Upper lobe of right lung (tissue), 1 donor: ENCODE results near the gene LIPJ. TPM values are rescaled to one million over a fixed set of nuclear protein-coding genes. Genes with fewer than 3 reads are reported as not detected.

Source experiments
- ATAC-seq: fragments of 200-7000 bp; cut with Tn5 transposase; one replicate; pipeline ENCODE4 v1.9.1; 2020; ENCODE audit warnings: mild to moderate bottlenecking, moderate library complexity
- DNase-seq: peaks from one replicate; pipeline ENCODE4 v3.0.0-alpha.2; 2020
- H3K27ac ChIP-seq: fragments of 200-600 bp; one replicate; pipeline ENCODE4 v1.8.0; 2022
- H3K27me3 ChIP-seq: fragments of 200-600 bp; one replicate; pipeline ENCODE4 v1.8.0; 2022; ENCODE audit warnings: mild to moderate bottlenecking
- H3K36me3 ChIP-seq: fragments of 200-600 bp; one replicate; pipeline ENCODE4 v1.8.0; 2022
- H3K4me1 ChIP-seq: fragments of 200-600 bp; one replicate; pipeline ENCODE4 v1.8.0; 2022
- H3K4me3 ChIP-seq: fragments of 200-600 bp; one replicate; pipeline ENCODE4 v1.8.0; 2022; ENCODE audit warnings: mild to moderate bottlenecking
- H3K9me3 ChIP-seq: fragments of 200-600 bp; one replicate; pipeline ENCODE4 v1.8.0; 2022
- CTCF ChIP-seq: fragments of 200-600 bp; IDR thresholded peaks from one replicate; pipeline ENCODE4 v1.8.0; 2022; ENCODE audit warnings: antibody characterized with exemption
- intact Hi-C: fragments of 100-400 bp; cut with DNase I; formaldehyde crosslinking; loops from one replicate; pipeline ENCODE4 v1.11.0; 2022
- total RNA-seq: library from RNA; stranded (reverse); fragmentation: NEBNext Ultra II Directional; extraction: Animal tissue kit (Norgen Biotek cat#: 25700); gene quantifications from one replicate; pipeline ENCODE4 v1.2.1, GENCODE V29; 2021
- donor health status: DM: no; HTN: yes; CAD: no; lungs with severe emphysema.

LIPJ gene
- total RNA-seq, 1 donor from 2014 or later: not detected

GRCh38 chr10:88542522-88542921 is 44.0 kb upstream of the LIPJ start:
- Histone ChIP-seq H3K27ac (no peak overlapping the region), H3K27me3 (no peaks in the 10 kb centered on the region), H3K4me3 (no peak overlapping the region), H3K36me3 (no peaks in the 10 kb centered on the region), H3K9me3 (no peaks in the 10 kb centered on the region), H3K4me1 (peaks cover 7% of the 10 kb centered on the region)
- TF ChIP-seq CTCF: no peak
- DNase-seq (no peak), ATAC-seq (no peak)
- intact Hi-C loops: no loop called here

- Histone ChIP-seq H3K27ac (no peak overlapping the region), H3K4me3 (no peak overlapping the region), H3K9me3 (no peaks in the 10 kb centered on the region), H3K27me3 (no peaks in the 10 kb centered on the region), H3K4me1 (peaks cover 7% of the 10 kb centered on the region), H3K36me3 (no peaks in the 10 kb centered on the region)
- no peak for TF ChIP-seq CTCF
- intact Hi-C loops: no loop called here
- ATAC-seq (no peak), DNase-seq (no peak)
Observed at GRCh38 chr10:88544140-88544870, 42.3 kb upstream of the LIPJ start.

GRCh38 chr10:88545359-88545758 is 41.2 kb upstream of the LIPJ start:
- TF ChIP-seq CTCF: no peak

GRCh38 chr10:88546497-88546896 is 40.1 kb upstream of the LIPJ start:
- Histone ChIP-seq H3K27ac (no peak overlapping the region), H3K36me3 (no peaks in the 10 kb centered on the region), H3K27me3 (no peaks in the 10 kb centered on the region), H3K9me3 (no peaks in the 10 kb centered on the region), H3K4me3 (no peak overlapping the region), H3K4me1 (peaks cover 6% of the 10 kb centered on the region)
- no peak for DNase-seq
- ATAC-seq: no peak
- intact Hi-C loops: no loop called here
- TF ChIP-seq CTCF: no peak

More at GRCh38 chr10:88545359-88545758, 41.2 kb upstream of the LIPJ start:
- Histone ChIP-seq H3K27me3 (no peaks in the 10 kb centered on the region), H3K4me3 (no peak overlapping the region), H3K27ac (no peak overlapping the region), H3K36me3 (no peaks in the 10 kb centered on the region), H3K9me3 (no peaks in the 10 kb centered on the region), H3K4me1 (peaks cover 7% of the 10 kb centered on the region)
- intact Hi-C loops: no loop called here
- ATAC-seq (no peak), DNase-seq (no peak)

GRCh38 chr10:88551246-88551645 is 35.3 kb upstream of the LIPJ start:
- ATAC-seq (no peak), DNase-seq (no peak)
- intact Hi-C loops: loop anchor here (10.0 kb wide), 1 partner anchor 696 kb away; no protein-coding TSS in a partner anchor
- Histone ChIP-seq H3K9me3 (no peaks in the 10 kb centered on the region), H3K27me3 (no peaks in the 10 kb centered on the region), H3K4me3 (no peak overlapping the region), H3K4me1 (no peaks in the 10 kb centered on the region), H3K36me3 (no peaks in the 10 kb centered on the region), H3K27ac (no peak overlapping the region)
- TF ChIP-seq CTCF: no peak
